GM12878 (cell line): ENCODE data around the gene LYPD4. TPM values are rescaled to one million over a fixed set of nuclear protein-coding genes. Genes with fewer than 3 reads are reported as not detected.

ENCODE experiments used
- ATF2 ChIP-seq: IDR thresholded peaks from 2 replicates; pipeline ENCODE4 v1.6.1; 2012; ENCODE audit warnings: low read length, inconsistent platforms
- BACH1 ChIP-seq: fragments of 450-650 bp; IDR thresholded peaks from 2 replicates; pipeline ENCODE4 v1.6.1; 2017; ENCODE audit warnings: mild to moderate bottlenecking, borderline replicate concordance
- CHD1 ChIP-seq: IDR thresholded peaks from 2 replicates; pipeline ENCODE4 v1.6.1; 2012; ENCODE audit warnings: low read depth, low read length, improper control_type of control experiment
- CREB1 ChIP-seq: IDR thresholded peaks from 2 replicates; pipeline ENCODE4 v1.6.1; 2012; ENCODE audit warnings: low read depth, mild to moderate bottlenecking, inconsistent platforms
- FOXM1 ChIP-seq: IDR thresholded peaks from 2 replicates; pipeline ENCODE4 v1.6.1; 2012; ENCODE audit warnings: low read depth, mild to moderate bottlenecking, inconsistent platforms, low read length, moderate library complexity
- HDGF ChIP-seq: fragments of 450-650 bp; IDR thresholded peaks from 2 replicates; pipeline ENCODE4 v1.6.1; 2016; ENCODE audit warnings: antibody characterized with exemption
- IRF3 ChIP-seq: fragments of 450-650 bp; IDR thresholded peaks from 2 replicates; pipeline ENCODE4 v1.6.1; 2014; ENCODE audit warnings: mild to moderate bottlenecking
- JUND ChIP-seq: IDR thresholded peaks from 2 replicates; pipeline ENCODE4 v1.6.1; 2012; ENCODE audit warnings: low read depth, mild to moderate bottlenecking, low read length, improper control_type of control experiment, moderate library complexity
- KLF5 ChIP-seq: fragments of 450-650 bp; IDR thresholded peaks from 2 replicates; pipeline ENCODE4 v1.6.1; 2014; ENCODE audit warnings: mild to moderate bottlenecking; ENCODE audit not compliant: partially characterized antibody
- MEF2A ChIP-seq: IDR thresholded peaks from 2 replicates; pipeline ENCODE4 v1.6.1; 2011; ENCODE audit warnings: low read depth, mild to moderate bottlenecking, low read length, moderate library complexity; ENCODE audit not compliant: insufficient read depth
- NFYB ChIP-seq: IDR thresholded peaks from 2 replicates; pipeline ENCODE4 v1.6.1; 2011; ENCODE audit warnings: low read depth, mild to moderate bottlenecking, low read length, improper control_type of control experiment, moderate library complexity; ENCODE audit not compliant: insufficient read depth
- PAX8 ChIP-seq: fragments of 450-650 bp; IDR thresholded peaks from 2 replicates; pipeline ENCODE4 v1.6.1; 2017; ENCODE audit warnings: mild to moderate bottlenecking, moderate library complexity
- PKNOX1 ChIP-seq: fragments of 450-650 bp; IDR thresholded peaks from 2 replicates; pipeline ENCODE4 v1.6.1; 2016; ENCODE audit warnings: mild to moderate bottlenecking
- SIN3A ChIP-seq: IDR thresholded peaks from 2 replicates; pipeline ENCODE4 v1.6.1; 2012; ENCODE audit warnings: low read depth, low read length, improper control_type of control experiment
- SUPT20H ChIP-seq: IDR thresholded peaks from 2 replicates; pipeline ENCODE4 v1.6.1; 2011; ENCODE audit warnings: low read depth, mild to moderate bottlenecking, low read length, moderate library complexity, borderline replicate concordance; ENCODE audit not compliant: control insufficient read depth
- USF2 ChIP-seq: IDR thresholded peaks from 2 replicates; pipeline ENCODE4 v1.6.1; 2011; ENCODE audit warnings: low read depth, low read length, improper control_type of control experiment, borderline replicate concordance
- YY1 ChIP-seq: IDR thresholded peaks from 2 replicates; pipeline ENCODE4 v1.6.1; 2011; ENCODE audit warnings: low read depth, mild to moderate bottlenecking, low read length
- ZBTB11 ChIP-seq: fragments of 450-650 bp; formaldehyde crosslinking; IDR thresholded peaks from 2 replicates; pipeline ENCODE4 v1.5.0; 2022; ENCODE audit warnings: mild to moderate bottlenecking, missing genetic modification characterization
- ZBTB40 ChIP-seq: fragments of 450-650 bp; IDR thresholded peaks from 2 replicates; pipeline ENCODE4 v1.6.1; 2016; ENCODE audit warnings: mild to moderate bottlenecking, moderate library complexity, borderline replicate concordance
- polyA plus RNA-seq, 11 experiments: library from polyadenylated mRNA; depleted of rRNA in 4 of 11; unstranded in 6 of 11; stranded (reverse) in 5 of 11; fragments of >200 nt; fragmentation: Nextera tagmentation in 4 of 11; fragmentation: Illumina TruSeq in 1 of 11; extraction: Ambion mirVana in 4 of 11; extraction: Trizol in 1 of 11; gene quantifications; 1 replicate in 1 of 11; 2 replicates in 10 of 11; pipeline versions ENCODE4 v1.2.1 to v1.2.3, GENCODE V29; 2011 to 2016; ENCODE audit warnings: inconsistent platforms in 2 of 11, missing spikeins in 2 of 11, low read depth in 1 of 11
- total RNA-seq, 4 experiments: library from RNA; depleted of rRNA in 3 of 4; stranded (reverse); fragments of >200 nt in 3 of 4; fragmentation: Illumina TruSeq in 1 of 4; extraction: Trizol in 1 of 4; gene quantifications; 2 replicates each; pipeline versions ENCODE4 v1.2.1 to v1.2.3, GENCODE V29; 2013 to 2021

The LYPD4 gene
- total and polyA plus RNA-seq, 10 of the 15 experiments (the other 5 are each of a cell fraction or from before 2014, with no cell fraction given) = not detected

- no peak for TF ChIP-seq USF2
- TF ChIP-seq ATF2 = no peak
- TF ChIP-seq HDGF = no peak
- no peak for TF ChIP-seq CREB1
- TF ChIP-seq FOXM1 = no peak
- TF ChIP-seq MEF2A = no peak
- no peak for TF ChIP-seq BACH1
- TF ChIP-seq SIN3A = no peak
- TF ChIP-seq YY1 = no peak
- no peak for TF ChIP-seq SUPT20H
- no peak for TF ChIP-seq KLF5
- TF ChIP-seq CHD1 = no peak
- no peak for TF ChIP-seq NFYB
- TF ChIP-seq IRF3 = no peak
- no peak for TF ChIP-seq PAX8
- no peak for TF ChIP-seq PKNOX1
- TF ChIP-seq JUND = no peak
- no peak for TF ChIP-seq ZBTB11 (CRISPR knock-in tag)
- no peak for TF ChIP-seq ZBTB40
These were observed 49.4 kb downstream of the LYPD4 start (continued) for GRCh38 chr19:41795031-41795461.
